Measurements from ENCODE around the gene WDR3. TPM values are rescaled to one million over a fixed set of nuclear protein-coding genes. Genes with fewer than 3 reads are reported as not detected.

The WDR3 gene
- polyA plus RNA-seq, 1 experiment: 13.2 TPM

- POLR2A ChIA-PET: no interaction called here
- Histone ChIP-seq H3K27me3 (ENCODE audit: control insufficient read depth, insufficient read depth, low read length) (no peaks in the 10 kb centered on the region; the same call in 1 of the 2 replicates), H3K4me3 (ENCODE audit: low read depth, low read length) (no peak overlapping the region), H3K36me3 (ENCODE audit: control insufficient read depth, insufficient read depth, low read length) (no peaks in the 10 kb centered on the region)
- CTCF ChIA-PET: interaction anchor here (1.3 kb wide), 1 partner anchor 1307 kb away, joined by 3 read pairs; no protein-coding TSS in a partner anchor
- DNase-seq (ENCODE audit: low read depth): no peak
- TF ChIP-seq CTCF (IDR thresholded peaks at IDR 0.05; ENCODE audit: insufficient read depth, low read depth, low read length): peak; percentile 40
Measured at GRCh38 chr1:117967477-117967876, 37.9 kb downstream of the WDR3 start.

GRCh38 chr1:117967881-117968280 lies 38.3 kb downstream of the WDR3 start:
- H3K36me3 ChIP-seq (ENCODE audit: control insufficient read depth, insufficient read depth, low read length): no peaks in the 10 kb centered on the region
- H3K4me3 ChIP-seq (ENCODE audit: low read depth, low read length): no peak overlapping the region
- DNase-seq (ENCODE audit: low read depth): no peak
- CTCF ChIA-PET: interaction anchor here (1.3 kb wide), 1 partner anchor 1307 kb away, joined by 3 read pairs; no protein-coding TSS in a partner anchor
- no peaks in the 10 kb centered on the region; the same call in 1 of the 2 replicates for H3K27me3 ChIP-seq (ENCODE audit: control insufficient read depth, insufficient read depth, low read length)
- POLR2A ChIA-PET: no interaction called here
- no peak for TF ChIP-seq CTCF (IDR thresholded peaks at IDR 0.05; ENCODE audit: insufficient read depth, low read depth, low read length)

- no peak for DNase-seq (ENCODE audit: low read depth)
- ChIA-PET POLR2A (interaction anchor here (0.5 kb wide), 1 partner anchor 121 kb away, joined by 3 read pairs; no protein-coding TSS in a partner anchor), CTCF (no interaction called here)
- no peak for TF ChIP-seq CTCF (IDR thresholded peaks at IDR 0.05; ENCODE audit: insufficient read depth, low read depth, low read length)
- Histone ChIP-seq H3K4me3 (ENCODE audit: low read depth, low read length) (no peak overlapping the region), H3K36me3 (ENCODE audit: control insufficient read depth, insufficient read depth, low read length) (no peaks in the 10 kb centered on the region), H3K27me3 (ENCODE audit: control insufficient read depth, insufficient read depth, low read length) (peaks cover 2% of the 10 kb centered on the region; the same call in 1 of the 2 replicates)
Measured at GRCh38 chr1:117970252-117970651, 40.7 kb downstream of the WDR3 start.

GRCh38 chr1:117971777-117972176 lies 42.2 kb downstream of the WDR3 start:
- Histone ChIP-seq H3K4me3 (ENCODE audit: low read depth, low read length) (no peak overlapping the region), H3K36me3 (ENCODE audit: control insufficient read depth, insufficient read depth, low read length) (no peaks in the 10 kb centered on the region), H3K27me3 (ENCODE audit: control insufficient read depth, insufficient read depth, low read length) (peaks cover 6% of the 10 kb centered on the region; the same call in 1 of the 2 replicates)
- POLR2A ChIA-PET: no interaction called here
- no peak for DNase-seq (ENCODE audit: low read depth)
- CTCF ChIA-PET: interaction anchor here (0.9 kb wide), 1 partner anchor 9 kb away, joined by 3 read pairs; no protein-coding TSS in a partner anchor
- TF ChIP-seq CTCF (IDR thresholded peaks at IDR 0.05; ENCODE audit: insufficient read depth, low read depth, low read length): no peak

GRCh38 chr1:117976381-117976780 lies 46.8 kb downstream of the WDR3 start:
- Histone ChIP-seq H3K36me3 (ENCODE audit: control insufficient read depth, insufficient read depth, low read length) (no peaks in the 10 kb centered on the region), H3K4me3 (ENCODE audit: low read depth, low read length) (no peak overlapping the region), H3K27me3 (ENCODE audit: control insufficient read depth, insufficient read depth, low read length) (peaks cover 6% of the 10 kb centered on the region; the same call in 1 of the 2 replicates)
- no peak for DNase-seq (ENCODE audit: low read depth)
- TF ChIP-seq CTCF (IDR thresholded peaks at IDR 0.05; ENCODE audit: insufficient read depth, low read depth, low read length): no peak
- CTCF ChIA-PET: interaction anchor here (0.6 kb wide), 1 partner anchor 465 kb away, joined by 3 read pairs; no protein-coding TSS in a partner anchor
- POLR2A ChIA-PET: no interaction called here
